ENCODE results near the gene PKD1. TPM values are rescaled to one million over a fixed set of nuclear protein-coding genes. Genes with fewer than 3 reads are reported as not detected.

The PKD1 gene
- total and polyA plus RNA-seq, 3 experiments from 2014 or later: 9.9 to 66.2 (median 58.9) TPM

DNA sequence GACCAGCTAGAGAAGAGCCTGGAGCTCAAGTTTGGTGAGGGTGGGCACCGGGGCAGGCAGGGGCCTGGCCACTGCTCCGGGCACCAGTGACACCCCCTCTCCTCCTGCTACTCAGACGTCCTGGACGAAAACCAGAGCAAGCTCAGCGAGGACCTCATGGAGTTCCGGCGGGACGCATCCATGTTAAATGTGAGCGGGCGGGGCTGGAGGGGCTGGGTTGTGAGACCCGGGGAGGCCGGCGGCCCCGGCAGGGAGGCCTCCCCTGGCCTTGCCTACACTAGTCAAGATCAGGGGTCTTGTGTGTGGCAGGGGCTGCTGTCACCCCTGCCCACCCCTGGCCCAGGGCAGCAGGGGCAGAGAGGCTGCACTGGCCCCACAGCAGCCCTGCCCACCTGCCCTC, 37.7 kb upstream of the PKD1 start:
- Mint-ChIP-seq H3K4me1 (no peaks in the 10 kb centered on the region), H3K4me3 (no peak overlapping the region), H3K27me3 (no peaks in the 10 kb centered on the region), H3K27ac (no peak overlapping the region), H3K36me3 (peaks cover 0 to 43% (median 1%) of the 10 kb centered on the region in 3 donors), H3K9me3 (no peaks in the 10 kb centered on the region)
- POLR2A ChIA-PET: no interaction called here
- CTCF ChIA-PET: no interaction called here
- peaks cover 18% of the 10 kb centered on the region for H3K36me3 ChIP-seq (ENCODE audit: insufficient read depth, low read length)
- H3K9me3 ChIP-seq (ENCODE audit: low read length): no peaks in the 10 kb centered on the region
- no peak for DNase-seq
- no peak overlapping the region for H3K27ac ChIP-seq (ENCODE audit: low read depth, low read length)
- H3K4me3 ChIP-seq (ENCODE audit: low read length): no peak overlapping the region
- no peaks in the 10 kb centered on the region for H3K27me3 ChIP-seq (ENCODE audit: insufficient read depth, low read length, poor library complexity, severe bottlenecking)
- no peaks in the 10 kb centered on the region for H3K4me1 ChIP-seq (ENCODE audit: insufficient read depth, low read length)

DNA sequence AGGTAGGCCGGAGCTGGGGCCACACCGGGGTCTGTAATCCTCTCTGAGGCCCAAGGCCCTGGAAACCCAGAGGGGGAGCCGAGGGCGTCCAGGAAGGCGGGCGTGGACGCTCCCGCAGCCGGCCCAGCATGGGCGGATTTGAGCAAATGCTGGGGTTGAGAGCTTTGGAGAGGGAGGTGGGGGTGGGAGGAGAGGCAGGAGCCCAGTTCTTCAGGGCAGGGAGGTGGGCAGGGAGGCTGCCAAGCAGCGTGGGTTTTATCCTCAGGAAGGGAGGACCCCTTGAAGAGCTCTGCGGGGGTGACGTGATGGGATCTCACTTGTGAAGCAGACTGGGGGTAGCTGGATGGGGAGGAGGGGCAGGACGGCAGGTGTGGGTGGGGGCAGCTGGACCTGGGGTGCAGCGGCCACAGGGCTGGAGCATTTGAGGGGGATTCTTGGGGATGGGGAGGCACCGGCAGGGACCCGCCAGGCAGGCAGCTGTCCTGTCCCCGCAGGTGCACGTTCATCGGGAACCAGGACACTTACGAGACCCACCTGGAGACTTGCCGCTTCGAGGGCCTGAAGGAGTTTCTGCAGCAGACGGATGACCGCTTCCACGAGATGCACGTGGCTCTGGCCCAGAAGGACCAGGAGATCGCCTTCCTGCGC, 37.1 kb upstream of the PKD1 start:
- H3K36me3 Mint-ChIP-seq: peaks cover 0 to 48% (median 1%) of the 10 kb centered on the region in 3 donors
- H3K4me1 ChIP-seq (ENCODE audit: insufficient read depth, low read length): no peaks in the 10 kb centered on the region
- no peaks in the 10 kb centered on the region for H3K27me3 ChIP-seq (ENCODE audit: insufficient read depth, low read length, poor library complexity, severe bottlenecking)
- no peak overlapping the region for H3K27ac ChIP-seq (ENCODE audit: low read depth, low read length)
- POLR2A ChIA-PET: interaction anchor here (0.6 kb wide), 1 partner anchor 168 kb away, joined by 3 read pairs; no protein-coding TSS in a partner anchor
- H3K27ac Mint-ChIP-seq: no peak overlapping the region
- H3K9me3 Mint-ChIP-seq: no peaks in the 10 kb centered on the region
- no peaks in the 10 kb centered on the region for H3K4me1 Mint-ChIP-seq
- DNase-seq: no peak
- no peaks in the 10 kb centered on the region for H3K9me3 ChIP-seq (ENCODE audit: low read length)
- CTCF ChIA-PET: no interaction called here
- H3K27me3 Mint-ChIP-seq: no peaks in the 10 kb centered on the region
- peaks cover 18% of the 10 kb centered on the region for H3K36me3 ChIP-seq (ENCODE audit: insufficient read depth, low read length)
- H3K4me3 ChIP-seq (ENCODE audit: low read length): no peak overlapping the region
- no peak overlapping the region for H3K4me3 Mint-ChIP-seq

DNA sequence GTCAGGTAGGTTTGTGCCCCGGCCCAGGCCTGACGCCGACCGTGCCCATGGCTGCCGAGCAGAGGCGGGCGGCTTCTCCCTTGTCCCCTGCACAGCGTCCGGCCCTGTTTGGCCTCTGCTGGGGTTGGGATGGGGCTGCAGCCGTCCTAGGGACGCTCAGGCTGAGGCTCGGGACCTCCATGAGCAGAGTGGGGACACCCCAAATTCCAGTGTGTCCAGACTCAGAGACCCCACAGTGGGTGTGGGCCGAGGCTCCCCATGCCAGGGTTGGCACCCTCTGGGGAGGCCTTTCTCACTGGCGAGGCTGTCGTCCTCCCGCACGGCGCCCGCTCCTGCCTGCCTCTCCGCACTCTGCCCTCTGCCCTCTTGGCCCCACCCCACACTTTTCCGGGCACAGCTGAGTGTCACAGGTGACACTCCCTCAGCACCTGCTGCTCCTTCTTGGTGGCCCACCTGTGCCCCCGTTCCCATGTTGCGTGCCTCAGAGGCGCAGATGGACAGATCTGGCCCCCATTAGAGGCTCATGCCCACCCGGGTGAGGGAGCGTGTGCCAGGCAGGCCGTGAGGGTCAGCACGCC, 36.0 kb upstream of the PKD1 start:
- no peak for DNase-seq
- Mint-ChIP-seq H3K27ac (no peak overlapping the region), H3K27me3 (no peaks in the 10 kb centered on the region), H3K4me1 (no peaks in the 10 kb centered on the region), H3K36me3 (peaks cover 0 to 44% (median 1%) of the 10 kb centered on the region in 3 donors), H3K9me3 (no peaks in the 10 kb centered on the region), H3K4me3 (no peak overlapping the region)
- CTCF ChIA-PET: interaction anchor here (1.4 kb wide), 1 partner anchor 23 kb away, joined by 4 read pairs; no protein-coding TSS in a partner anchor
- no peaks in the 10 kb centered on the region for H3K4me1 ChIP-seq (ENCODE audit: insufficient read depth, low read length)
- H3K36me3 ChIP-seq (ENCODE audit: insufficient read depth, low read length): peaks cover 18% of the 10 kb centered on the region
- H3K27ac ChIP-seq (ENCODE audit: low read depth, low read length): no peak overlapping the region
- H3K9me3 ChIP-seq (ENCODE audit: low read length): no peaks in the 10 kb centered on the region
- POLR2A ChIA-PET: no interaction called here
- no peaks in the 10 kb centered on the region for H3K27me3 ChIP-seq (ENCODE audit: insufficient read depth, low read length, poor library complexity, severe bottlenecking)
- H3K4me3 ChIP-seq (ENCODE audit: low read length): no peak overlapping the region

DNA sequence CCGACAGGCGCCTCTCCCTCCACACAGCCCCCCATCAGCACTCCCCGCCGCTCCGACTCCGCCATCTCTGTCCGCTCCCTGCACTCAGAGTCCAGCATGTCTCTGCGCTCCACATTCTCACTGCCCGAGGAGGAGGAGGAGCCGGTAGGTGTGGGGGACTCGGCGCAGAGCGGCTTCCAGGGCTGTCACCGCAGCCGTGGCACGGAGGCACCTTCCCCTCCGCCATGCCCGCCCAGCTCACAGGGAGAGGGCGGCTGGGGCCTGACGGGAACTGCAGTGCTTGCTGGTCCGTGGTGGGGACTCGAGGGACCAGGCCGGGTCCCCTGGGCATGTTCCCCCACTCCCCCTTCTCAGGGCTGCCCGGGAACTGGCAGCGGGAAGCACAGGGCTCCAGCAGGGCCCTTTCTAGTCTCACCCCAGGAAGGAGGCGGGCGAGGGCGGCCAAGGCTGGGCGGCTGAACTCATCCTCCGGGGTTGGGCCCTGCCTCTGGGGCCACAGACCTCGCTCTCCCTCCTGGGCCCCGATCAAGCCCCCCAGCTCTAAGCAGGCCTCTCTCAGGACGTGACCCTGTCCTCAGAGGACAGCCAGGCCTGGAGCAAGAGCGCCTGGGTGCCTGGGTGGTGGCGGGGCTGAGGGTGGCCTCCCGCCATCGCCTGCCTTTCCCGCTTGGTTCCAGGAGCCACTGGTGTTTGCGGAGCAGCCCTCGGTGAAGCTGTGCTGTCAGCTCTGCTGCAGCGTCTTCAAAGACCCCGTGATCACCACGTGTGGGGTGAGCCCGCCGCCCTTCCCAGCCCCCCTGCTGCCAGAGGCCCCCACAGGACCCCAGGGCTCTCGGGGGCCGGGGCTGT, 35.1 kb upstream of the PKD1 start:
- H3K9me3 Mint-ChIP-seq: no peaks in the 10 kb centered on the region
- H3K27ac ChIP-seq (ENCODE audit: low read depth, low read length): no peak overlapping the region
- ChIA-PET CTCF (interaction anchor here (1.4 kb wide), 1 partner anchor 24 kb away, joined by 4 read pairs; no protein-coding TSS in a partner anchor), POLR2A (interaction anchor here (0.6 kb wide), 1 partner anchor 24 kb away, joined by 5 read pairs; no protein-coding TSS in a partner anchor)
- no peaks in the 10 kb centered on the region for H3K9me3 ChIP-seq (ENCODE audit: low read length)
- H3K27ac Mint-ChIP-seq: no peak overlapping the region
- H3K4me1 Mint-ChIP-seq: no peaks in the 10 kb centered on the region
- H3K36me3 Mint-ChIP-seq: peaks cover 0 to 42% (median 1%) of the 10 kb centered on the region in 3 donors
- no peak overlapping the region for H3K4me3 ChIP-seq (ENCODE audit: low read length)
- peaks cover 14% of the 10 kb centered on the region for H3K36me3 ChIP-seq (ENCODE audit: insufficient read depth, low read length)
- DNase-seq: no peak
- no peaks in the 10 kb centered on the region for H3K27me3 Mint-ChIP-seq
- no peaks in the 10 kb centered on the region for H3K4me1 ChIP-seq (ENCODE audit: insufficient read depth, low read length)
- H3K27me3 ChIP-seq (ENCODE audit: insufficient read depth, low read length, poor library complexity, severe bottlenecking): no peaks in the 10 kb centered on the region
- H3K4me3 Mint-ChIP-seq: no peak overlapping the region

DNA sequence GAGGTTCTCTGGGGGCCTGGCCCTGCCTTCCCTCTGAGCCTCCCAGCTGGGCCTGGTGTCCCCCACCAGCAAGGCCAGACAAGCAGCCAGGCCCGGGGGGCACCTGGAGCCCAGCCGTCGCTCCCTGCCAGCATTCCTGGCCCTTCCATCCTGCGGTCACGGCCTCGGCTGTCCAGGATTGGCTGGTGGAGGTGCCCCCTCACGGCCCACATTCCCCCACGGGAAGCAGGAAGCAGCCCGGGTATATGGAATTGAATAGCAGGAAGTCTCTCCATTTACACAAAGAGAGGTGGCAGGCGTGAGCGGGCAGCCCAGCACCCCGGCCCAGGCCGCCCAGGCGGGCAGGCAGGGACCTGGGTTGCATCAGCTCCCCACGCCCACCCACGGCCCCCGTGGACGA, 34.4 kb upstream of the PKD1 start:
- no peak overlapping the region for H3K4me3 ChIP-seq (ENCODE audit: low read length)
- Mint-ChIP-seq H3K4me1 (no peaks in the 10 kb centered on the region), H3K4me3 (no peak overlapping the region), H3K27ac (no peak overlapping the region), H3K9me3 (no peaks in the 10 kb centered on the region), H3K36me3 (peaks cover 0 to 37% (median 1%) of the 10 kb centered on the region in 3 donors), H3K27me3 (no peaks in the 10 kb centered on the region)
- H3K36me3 ChIP-seq (ENCODE audit: insufficient read depth, low read length): peaks cover 9% of the 10 kb centered on the region
- H3K27me3 ChIP-seq (ENCODE audit: insufficient read depth, low read length, poor library complexity, severe bottlenecking): no peaks in the 10 kb centered on the region
- DNase-seq: no peak
- POLR2A ChIA-PET: no interaction called here
- CTCF ChIA-PET: no interaction called here
- H3K9me3 ChIP-seq (ENCODE audit: low read length): no peaks in the 10 kb centered on the region
- no peaks in the 10 kb centered on the region for H3K4me1 ChIP-seq (ENCODE audit: insufficient read depth, low read length)
- H3K27ac ChIP-seq (ENCODE audit: low read depth, low read length): no peak overlapping the region

DNA sequence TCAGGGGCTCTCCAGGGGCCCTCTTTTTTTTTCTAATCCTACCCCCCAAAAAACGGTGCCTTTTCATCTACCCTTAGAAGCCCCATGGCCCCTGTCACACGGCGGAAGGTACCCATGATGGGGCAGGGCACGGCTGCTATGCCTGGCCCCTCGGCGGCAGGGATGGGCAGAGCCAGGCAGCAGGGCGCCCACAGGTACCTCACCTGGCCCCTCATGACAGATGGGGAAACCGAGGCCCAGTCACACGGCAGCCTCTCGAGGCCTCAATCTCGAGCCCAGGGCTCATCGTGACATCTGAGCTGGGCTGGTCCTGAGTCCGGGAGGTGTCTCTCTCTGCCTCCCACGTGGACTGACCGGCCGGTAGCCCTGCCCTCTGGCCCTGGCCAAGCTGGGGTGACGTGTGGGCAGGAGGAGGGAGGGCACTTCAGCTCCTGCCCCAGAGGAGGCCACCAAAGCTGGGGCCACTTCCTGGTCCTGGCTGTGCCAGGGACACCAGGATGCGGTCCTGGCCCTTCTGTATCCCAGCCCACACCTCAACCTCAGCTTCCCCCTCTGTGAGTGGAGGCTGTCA, 31.5 kb upstream of the PKD1 start:
- Mint-ChIP-seq H3K27ac (no peak overlapping the region), H3K36me3 (peaks cover 0 to 21% (median 0%) of the 10 kb centered on the region in 3 donors), H3K4me3 (no peak overlapping the region), H3K27me3 (no peaks in the 10 kb centered on the region), H3K4me1 (peaks cover 0 to 3% (median 0%) of the 10 kb centered on the region in 3 donors), H3K9me3 (no peaks in the 10 kb centered on the region)
- ChIA-PET CTCF (no interaction called here), POLR2A (no interaction called here)
- no peak for DNase-seq
- Histone ChIP-seq H3K4me3 (ENCODE audit: low read length) (no peak overlapping the region), H3K36me3 (ENCODE audit: insufficient read depth, low read length) (no peaks in the 10 kb centered on the region), H3K4me1 (ENCODE audit: insufficient read depth, low read length) (no peaks in the 10 kb centered on the region), H3K27me3 (ENCODE audit: insufficient read depth, low read length, poor library complexity, severe bottlenecking) (no peaks in the 10 kb centered on the region), H3K27ac (ENCODE audit: low read depth, low read length) (no peak overlapping the region), H3K9me3 (ENCODE audit: low read length) (no peaks in the 10 kb centered on the region)

DNA sequence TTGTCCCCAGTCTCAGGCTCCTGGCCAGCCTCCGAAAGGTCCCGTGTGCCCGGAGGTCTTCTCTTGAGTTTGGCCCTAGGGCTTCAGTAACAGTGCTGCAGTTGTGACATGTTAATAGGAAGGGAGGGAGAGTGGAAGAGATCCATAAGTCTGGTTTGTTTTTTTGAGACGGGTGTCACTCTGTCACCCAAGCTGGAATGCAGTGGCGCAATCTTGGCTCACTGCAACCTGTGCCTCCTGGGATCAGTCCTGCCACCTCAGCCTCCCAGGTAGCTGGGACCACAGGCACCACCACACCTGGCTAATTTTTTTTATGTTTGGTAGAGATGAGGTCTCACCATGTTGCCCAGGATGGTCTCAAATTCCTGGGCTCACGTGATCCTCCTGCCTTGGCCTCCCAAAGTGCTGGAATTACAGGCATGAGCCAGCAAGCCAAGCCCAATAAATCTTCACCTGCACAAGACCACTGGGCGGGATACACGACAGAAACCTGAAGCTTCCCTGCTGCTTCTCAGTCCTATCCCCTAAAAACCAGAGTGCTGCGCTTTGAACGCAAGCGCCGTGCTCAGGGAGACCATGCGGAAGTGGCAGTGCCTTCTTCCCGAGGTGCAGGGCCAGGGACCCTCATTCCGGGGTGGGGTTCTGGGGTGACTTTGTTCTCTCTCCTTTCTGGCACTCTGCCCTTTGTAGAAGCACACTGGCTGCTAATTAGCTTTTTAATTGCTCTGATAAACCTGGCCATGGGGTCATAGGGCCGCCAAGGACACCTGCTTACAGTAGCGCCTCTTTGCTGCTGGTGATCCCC, 30.8 kb upstream of the PKD1 start:
- no peaks in the 10 kb centered on the region for H3K27me3 Mint-ChIP-seq
- H3K9me3 ChIP-seq (ENCODE audit: low read length): no peaks in the 10 kb centered on the region
- ChIA-PET POLR2A (no interaction called here), CTCF (no interaction called here)
- H3K27ac ChIP-seq (ENCODE audit: low read depth, low read length): no peak overlapping the region
- no peaks in the 10 kb centered on the region for H3K27me3 ChIP-seq (ENCODE audit: insufficient read depth, low read length, poor library complexity, severe bottlenecking)
- peaks cover 0 to 17% (median 0%) of the 10 kb centered on the region in 3 donors for H3K36me3 Mint-ChIP-seq
- H3K36me3 ChIP-seq (ENCODE audit: insufficient read depth, low read length): no peaks in the 10 kb centered on the region
- DNase-seq: no peak
- no peaks in the 10 kb centered on the region for H3K4me1 ChIP-seq (ENCODE audit: insufficient read depth, low read length)
- no peaks in the 10 kb centered on the region for H3K9me3 Mint-ChIP-seq
- H3K4me3 Mint-ChIP-seq: no peak overlapping the region
- peak overlapping the region in 3 of 8 donors; percentile 19 to 69 (median 47) for H3K27ac Mint-ChIP-seq
- peaks cover 0 to 3% (median 3%) of the 10 kb centered on the region in 3 donors for H3K4me1 Mint-ChIP-seq
- H3K4me3 ChIP-seq (ENCODE audit: low read length): no peak overlapping the region
